Measurements from ENCODE around the gene OR11G2.
"Not testable (repeated sequence)": the region's sequence is repeated elsewhere in the genome, so short reads cannot be mapped to it uniquely, and the experiment has no call there.

Gene OR11G2

DNA sequence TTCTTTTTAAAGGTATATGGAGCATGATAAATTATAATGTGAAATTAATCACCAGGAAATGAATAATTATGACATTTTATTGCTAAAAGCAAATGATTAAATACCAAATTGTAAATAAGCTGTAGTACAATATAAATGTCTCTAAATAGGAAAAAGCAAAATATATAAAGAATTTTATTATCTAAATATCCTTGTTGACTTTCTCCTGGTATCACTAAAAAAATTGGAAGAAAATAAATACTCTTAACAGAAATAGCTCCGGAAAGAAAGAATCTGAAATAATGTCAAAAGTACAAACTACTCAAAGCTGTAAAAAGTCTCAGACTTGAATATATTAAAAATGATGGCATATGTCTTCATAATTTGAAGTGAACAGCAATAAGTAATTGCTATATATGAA lies 38.0 kb downstream of the OR11G2 start, which contains the start of gene OR11H7:
OR11H7 (plus strand) TSS at position 301 of the 400 bp plus-strand sequence.
- no peak for DNase-seq (ENCODE audit: low spot score)

DNA sequence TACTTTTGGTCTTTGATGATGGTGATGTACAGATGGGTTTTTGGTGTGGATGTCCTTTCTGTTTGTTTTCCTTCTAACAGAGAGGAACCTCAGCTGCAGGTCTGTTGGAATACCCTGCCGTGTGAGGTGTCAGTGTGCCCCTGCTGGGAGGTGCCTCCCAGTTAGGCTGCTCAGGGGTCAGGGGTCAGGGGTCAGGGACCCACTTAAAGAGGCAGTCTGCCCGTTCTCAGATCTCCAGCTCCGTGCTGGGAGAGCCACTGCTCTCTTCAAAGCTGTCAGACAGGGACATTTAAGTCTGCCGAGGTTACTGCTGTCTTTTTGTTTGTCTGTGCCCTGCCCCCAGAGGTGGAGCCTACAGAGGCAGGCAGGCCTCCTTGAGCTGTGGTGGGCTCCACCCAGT lies 44.7 kb downstream of the OR11G2 start:
- not testable (repeated sequence) for DNase-seq (ENCODE audit: low spot score)

DNA sequence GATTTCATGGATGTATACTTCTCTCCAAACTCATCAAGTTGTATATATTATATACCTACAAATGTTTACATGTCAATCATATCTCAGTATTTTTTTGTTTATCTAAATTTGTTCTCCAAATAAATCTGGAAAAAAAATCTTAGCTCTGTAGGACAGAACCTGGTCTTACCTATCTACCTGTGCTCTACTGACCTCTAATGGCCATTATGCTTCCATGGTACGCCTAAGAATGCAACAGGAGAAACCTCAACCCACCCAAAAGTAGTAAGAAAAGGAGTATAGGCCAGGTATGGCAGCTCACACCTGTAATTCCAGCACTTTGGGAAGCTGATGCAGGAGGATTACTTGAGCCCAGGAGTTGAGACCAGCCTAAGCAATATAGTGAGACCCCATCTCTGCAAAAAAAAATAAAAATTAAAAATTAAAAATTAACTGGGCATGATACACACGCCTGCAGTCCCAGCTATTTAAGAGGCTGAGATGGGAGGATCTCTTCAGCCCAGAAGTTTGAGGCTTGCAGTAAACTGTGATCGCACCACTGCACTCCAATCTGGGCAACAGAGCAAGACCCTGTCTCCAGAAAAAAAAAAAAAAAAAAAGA lies 57.0 kb downstream of the OR11G2 start:
- no peak for DNase-seq (ENCODE audit: low spot score)

All from hematopoietic multipotent progenitor cell treated with erythropoietin and hydrocortisone succinate and interleukin-3 and kit ligand, for 17 days (in vitro differentiated cells).